SK-N-MC (cell line): ENCODE data around the gene ATP5F1C.

Source experiments
- EZH2 ChIP-seq: fragments of 200-600 bp; sonication (generic); IDR thresholded peaks from one replicate; pipeline ENCODE4 v1.6.1; 2017; ENCODE audit warnings: antibody characterized with exemption
- FOXP2 ChIP-seq: optimal IDR thresholded peaks from 2 replicates; pipeline ENCODE3; 2011; ENCODE audit warnings: mild to moderate bottlenecking, moderate library complexity; ENCODE audit not compliant: insufficient read depth; ENCODE audit errors: extremely low read length, control extremely low read depth
- POLR2AphosphoS5 ChIP-seq: IDR thresholded peaks from 2 replicates; pipeline ENCODE4 v1.6.1; 2012; ENCODE audit warnings: mild to moderate bottlenecking, low read depth, low read length, borderline replicate concordance

GRCh38 chr10:7810443-7810842, 22.5 kb downstream of the ATP5F1C start:
- TF ChIP-seq EZH2 (no peak), POLR2AphosphoS5 (no peak), FOXP2 (no peak)
